Liver (tissue), 3 donors: ENCODE results near the gene PEX14.

Experiments used
- CTCF ChIP-seq: fragments of 150-350 bp; IDR thresholded peaks from 2 replicates; pipeline ENCODE4 v1.5.1; 2017; ENCODE audit warnings: improper control_type of control experiment, low read depth, low read length; ENCODE audit not compliant: missing input control
- EGR1 ChIP-seq, 2 donors: IDR thresholded peaks; 2 replicates each; pipeline ENCODE4 v1.6.1; 2016 to 2018; ENCODE audit warnings: antibody characterized with exemption in 2 of 2, low read depth in 2 of 2
- HNF4A ChIP-seq, 2 donors: conservative IDR thresholded peaks; 2 replicates each; pipeline ENCODE4 v1.6.1; 2016; ENCODE audit warnings: antibody characterized with exemption in 2 of 2, mild to moderate bottlenecking in 2 of 2
- HNF4G ChIP-seq: IDR thresholded peaks from 2 replicates; pipeline ENCODE4 v1.6.1; 2016; ENCODE audit warnings: antibody characterized with exemption
- MAX ChIP-seq: IDR thresholded peaks from 2 replicates; pipeline ENCODE4 v1.6.1; 2016; ENCODE audit warnings: antibody characterized with exemption
- RAD21 ChIP-seq, 2 donors: IDR thresholded peaks; 2 replicates each; pipeline ENCODE4 v1.6.1; 2016; ENCODE audit warnings: antibody characterized with exemption in 2 of 2, mild to moderate bottlenecking in 2 of 2
- SP1 ChIP-seq: IDR thresholded peaks from 2 replicates; pipeline ENCODE4 v1.6.1; 2018; ENCODE audit warnings: antibody characterized with exemption, mild to moderate bottlenecking
- YY1 ChIP-seq: IDR thresholded peaks from 2 replicates; pipeline ENCODE4 v1.6.1; 2016; ENCODE audit warnings: antibody characterized with exemption, mild to moderate bottlenecking
- donor health status: healthy.
- donor health status: healthy.

GRCh38 chr1:10555635-10556429, 81.1 kb downstream of the PEX14 start:
- TF ChIP-seq RAD21 (IDR thresholded peaks at IDR 0.05) (peak in 1 of 2 donors; percentile 12), CTCF (no peak), HNF4A (conservative IDR thresholded peaks at IDR 0.05) (peak; percentile 92 to 93), HNF4G (no peak), EGR1 (IDR thresholded peaks at IDR 0.05; ENCODE audit: low read depth in 2 of 2) (no peak), SP1 (peak; percentile 52), MAX (no peak), YY1 (peak; percentile 10)
